Body of pancreas (tissue), 4 donors: ENCODE results near the gene ARL4A.

Experiments used
- POLR2A ChIP-seq, 3 donors: fragments of 450-650 bp; IDR thresholded peaks; one replicate each; pipeline ENCODE4 v1.6.1; 2016; ENCODE audit warnings: antibody characterized with exemption in 3 of 3, mild to moderate bottlenecking in 2 of 3
- TF ChIP-seq, protein P1 (sequence below), 7 experiments: fragments of 450-650 bp in 4 of 7; fragments of 200-600 bp in 3 of 7; sonication (generic) in 3 of 7; IDR thresholded peaks; one replicate each; pipeline ENCODE4 v1.5.1; 2016 to 2019; ENCODE audit warnings: antibody characterized with exemption in 7 of 7

DNA sequence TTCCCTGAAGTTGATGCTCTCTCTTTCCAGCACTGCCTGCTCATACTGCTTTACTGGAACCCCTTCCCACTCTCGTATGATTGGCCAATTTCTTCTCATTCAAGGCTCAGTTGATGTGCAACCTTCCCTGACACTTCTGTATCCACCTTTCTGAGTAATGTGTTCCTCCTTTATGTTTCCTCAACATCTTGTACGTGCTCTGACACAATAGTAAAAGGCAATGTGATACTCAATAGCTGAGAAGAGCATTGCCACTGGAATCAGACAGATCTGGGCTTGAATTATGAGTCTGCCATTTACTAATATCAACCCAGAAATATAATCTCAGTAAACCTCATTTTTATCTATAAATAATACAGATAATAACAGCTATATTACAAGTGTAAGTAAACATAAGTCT, 34.7 kb downstream of the ARL4A start:
- TF ChIP-seq POLR2A (IDR thresholded peaks at IDR 0.05), result no peak
- TF ChIP-seq, protein P1, sequence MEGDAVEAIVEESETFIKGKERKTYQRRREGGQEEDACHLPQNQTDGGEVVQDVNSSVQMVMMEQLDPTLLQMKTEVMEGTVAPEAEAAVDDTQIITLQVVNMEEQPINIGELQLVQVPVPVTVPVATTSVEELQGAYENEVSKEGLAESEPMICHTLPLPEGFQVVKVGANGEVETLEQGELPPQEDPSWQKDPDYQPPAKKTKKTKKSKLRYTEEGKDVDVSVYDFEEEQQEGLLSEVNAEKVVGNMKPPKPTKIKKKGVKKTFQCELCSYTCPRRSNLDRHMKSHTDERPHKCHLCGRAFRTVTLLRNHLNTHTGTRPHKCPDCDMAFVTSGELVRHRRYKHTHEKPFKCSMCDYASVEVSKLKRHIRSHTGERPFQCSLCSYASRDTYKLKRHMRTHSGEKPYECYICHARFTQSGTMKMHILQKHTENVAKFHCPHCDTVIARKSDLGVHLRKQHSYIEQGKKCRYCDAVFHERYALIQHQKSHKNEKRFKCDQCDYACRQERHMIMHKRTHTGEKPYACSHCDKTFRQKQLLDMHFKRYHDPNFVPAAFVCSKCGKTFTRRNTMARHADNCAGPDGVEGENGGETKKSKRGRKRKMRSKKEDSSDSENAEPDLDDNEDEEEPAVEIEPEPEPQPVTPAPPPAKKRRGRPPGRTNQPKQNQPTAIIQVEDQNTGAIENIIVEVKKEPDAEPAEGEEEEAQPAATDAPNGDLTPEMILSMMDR (IDR thresholded peaks at IDR 0.05), result no peak
